HG03175 (cell line): ENCODE measurements around the gene RNF125.
"Not testable (repeated sequence)": the region's sequence is repeated elsewhere in the genome, so short reads cannot be mapped to it uniquely, and the experiment has no call there.

ENCODE experiments used
- ATAC-seq: cut with Tn5 transposase; IDR thresholded peaks from one replicate; pipeline ENCODE4 v1.9.1; 2021; ENCODE audit warnings: mild to moderate bottlenecking, moderate library complexity; ENCODE audit not compliant: unreplicated experiment

The RNF125 gene

GRCh38 chr18:32018331-32019250 lies at the start of gene RNF125:
Gene RNF125, plus strand, starts transcription at chr18:32018825. Its CDS starts 39 bp downstream, at chr18:32018864.
- ATAC-seq: peak; percentile 85

GRCh38 chr18:31970617-31971016 lies 48.0 kb upstream of the RNF125 start:
- ATAC-seq: no peak

- no peak for ATAC-seq
These were observed 44.6 kb upstream of the RNF125 start for GRCh38 chr18:31973929-31974546.

- no peak for ATAC-seq
These were observed 42.4 kb upstream of the RNF125 start for GRCh38 chr18:31976242-31976641.

- ATAC-seq: no peak
These were observed 41.3 kb upstream of the RNF125 start for GRCh38 chr18:31977270-31977872.

- no peak for ATAC-seq
These were observed 40.0 kb upstream of the RNF125 start for GRCh38 chr18:31978616-31979015.

- ATAC-seq: no peak
These were observed 38.9 kb upstream of the RNF125 start for GRCh38 chr18:31979714-31980113.

GRCh38 chr18:31980863-31981262 lies 37.8 kb upstream of the RNF125 start:
- ATAC-seq: no peak

GRCh38 chr18:31983020-31983419 lies 35.6 kb upstream of the RNF125 start:
- ATAC-seq: no peak

GRCh38 chr18:31983976-31984375 lies 34.6 kb upstream of the RNF125 start:
- ATAC-seq: no peak

GRCh38 chr18:31990823-31991222 lies 27.8 kb upstream of the RNF125 start:
- peak; percentile 100 for ATAC-seq

GRCh38 chr18:31996007-31996406 lies 22.6 kb upstream of the RNF125 start:
- no peak for ATAC-seq

GRCh38 chr18:31998880-31999412 lies 19.7 kb upstream of the RNF125 start:
- ATAC-seq: no peak

GRCh38 chr18:32001141-32001540 lies 17.5 kb upstream of the RNF125 start:
- not testable (repeated sequence) for ATAC-seq

- ATAC-seq: not testable (repeated sequence)
These were observed 14.8 kb upstream of the RNF125 start for GRCh38 chr18:32003822-32004221.

- ATAC-seq: no peak
These were observed 8.4 kb upstream of the RNF125 start for GRCh38 chr18:32010124-32010721.

GRCh38 chr18:32011193-32011592 lies 7.4 kb upstream of the RNF125 start:
- ATAC-seq: no peak

- peak; percentile 16 for ATAC-seq
These were observed 775 bp downstream of the RNF125 start for GRCh38 chr18:32019251-32019948.

- not testable (repeated sequence) for ATAC-seq
These were observed 1.5 kb downstream of the RNF125 start for GRCh38 chr18:32019949-32020625.
